ENCODE data around the gene CAV3. TPM values are rescaled to one million over a fixed set of nuclear protein-coding genes. Genes with fewer than 3 reads are reported as not detected.

The CAV3 gene
- total RNA-seq, 4 donors from 2014 or later = not detected

DNA sequence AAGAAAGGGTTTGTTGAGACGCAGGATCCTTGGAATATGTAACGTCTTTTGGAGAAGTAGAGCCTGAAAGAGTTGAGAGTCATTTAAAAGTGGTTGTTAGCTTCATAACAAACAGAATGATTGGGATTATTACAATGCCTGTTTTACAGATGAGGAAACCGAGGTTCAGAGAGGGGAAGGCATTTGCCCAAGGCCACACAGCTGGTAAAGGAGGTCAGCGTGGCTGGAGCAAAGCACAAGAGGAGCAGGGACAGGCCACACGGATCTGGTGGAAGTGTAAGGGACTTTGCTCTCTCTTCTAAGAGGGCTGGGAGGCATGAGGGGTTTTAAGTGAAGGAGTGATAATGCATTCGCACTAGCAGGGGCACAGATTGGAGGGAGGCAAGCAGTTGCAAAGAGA lies 42.0 kb downstream of the CAV3 start:
- TF ChIP-seq POLR2AphosphoS5 (IDR thresholded peaks at IDR 0.05) = no peak
- H3K4me3 ChIP-seq = no peak overlapping the region
- H3K27ac ChIP-seq = no peak overlapping the region
- no peaks in the 10 kb centered on the region for H3K9me3 ChIP-seq
- peaks cover 39% of the 10 kb centered on the region for H3K27me3 ChIP-seq
- ATAC-seq = no peak
- H3K36me3 ChIP-seq = no peaks in the 10 kb centered on the region
- peaks cover 0 to 3% (median 0%) of the 10 kb centered on the region in 3 donors for H3K4me1 ChIP-seq
- 86 to 89% methylated on average over 6 of the region's 6 CpGs for WGBS, 2 donors (ENCODE audit: low coverage in 1 of 2)

DNA sequence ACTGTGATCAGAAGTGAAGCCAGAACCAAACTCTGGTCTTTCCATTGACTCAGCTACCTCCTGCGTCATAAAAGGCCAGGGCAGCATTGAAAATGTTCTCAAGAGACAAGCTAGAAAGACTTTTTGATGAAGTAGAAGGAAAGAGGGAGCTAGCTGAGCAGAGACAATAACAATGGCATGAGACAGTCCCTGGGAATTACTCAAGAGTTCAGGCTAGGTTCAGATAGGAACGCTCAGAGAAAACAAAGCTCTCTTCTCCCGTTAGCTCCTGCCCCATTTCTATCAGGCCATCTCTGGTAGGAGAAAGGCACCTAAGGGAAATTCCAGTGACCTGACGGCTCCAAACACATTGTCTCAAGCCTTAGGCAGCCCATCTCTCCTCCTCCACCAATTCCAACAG lies 42.8 kb downstream of the CAV3 start:
- H3K9me3 ChIP-seq = no peaks in the 10 kb centered on the region
- WGBS, 2 donors (ENCODE audit: low coverage in 1 of 2) = 52 to 59% methylated on average over 2 to 4 of the region's 4 CpGs
- H3K36me3 ChIP-seq = no peaks in the 10 kb centered on the region
- peaks cover 0 to 3% (median 0%) of the 10 kb centered on the region in 3 donors for H3K4me1 ChIP-seq
- peaks cover 31% of the 10 kb centered on the region for H3K27me3 ChIP-seq
- H3K4me3 ChIP-seq = no peak overlapping the region
- no peak for TF ChIP-seq EP300 (IDR thresholded peaks at IDR 0.05)
- no peak for TF ChIP-seq POLR2AphosphoS5 (IDR thresholded peaks at IDR 0.05)
- no peak for TF ChIP-seq POLR2A (IDR thresholded peaks at IDR 0.05)
- TF ChIP-seq, protein P1, sequence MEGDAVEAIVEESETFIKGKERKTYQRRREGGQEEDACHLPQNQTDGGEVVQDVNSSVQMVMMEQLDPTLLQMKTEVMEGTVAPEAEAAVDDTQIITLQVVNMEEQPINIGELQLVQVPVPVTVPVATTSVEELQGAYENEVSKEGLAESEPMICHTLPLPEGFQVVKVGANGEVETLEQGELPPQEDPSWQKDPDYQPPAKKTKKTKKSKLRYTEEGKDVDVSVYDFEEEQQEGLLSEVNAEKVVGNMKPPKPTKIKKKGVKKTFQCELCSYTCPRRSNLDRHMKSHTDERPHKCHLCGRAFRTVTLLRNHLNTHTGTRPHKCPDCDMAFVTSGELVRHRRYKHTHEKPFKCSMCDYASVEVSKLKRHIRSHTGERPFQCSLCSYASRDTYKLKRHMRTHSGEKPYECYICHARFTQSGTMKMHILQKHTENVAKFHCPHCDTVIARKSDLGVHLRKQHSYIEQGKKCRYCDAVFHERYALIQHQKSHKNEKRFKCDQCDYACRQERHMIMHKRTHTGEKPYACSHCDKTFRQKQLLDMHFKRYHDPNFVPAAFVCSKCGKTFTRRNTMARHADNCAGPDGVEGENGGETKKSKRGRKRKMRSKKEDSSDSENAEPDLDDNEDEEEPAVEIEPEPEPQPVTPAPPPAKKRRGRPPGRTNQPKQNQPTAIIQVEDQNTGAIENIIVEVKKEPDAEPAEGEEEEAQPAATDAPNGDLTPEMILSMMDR (IDR thresholded peaks at IDR 0.05) = no peak
- no peak overlapping the region for H3K27ac ChIP-seq
- no peak for ATAC-seq

DNA sequence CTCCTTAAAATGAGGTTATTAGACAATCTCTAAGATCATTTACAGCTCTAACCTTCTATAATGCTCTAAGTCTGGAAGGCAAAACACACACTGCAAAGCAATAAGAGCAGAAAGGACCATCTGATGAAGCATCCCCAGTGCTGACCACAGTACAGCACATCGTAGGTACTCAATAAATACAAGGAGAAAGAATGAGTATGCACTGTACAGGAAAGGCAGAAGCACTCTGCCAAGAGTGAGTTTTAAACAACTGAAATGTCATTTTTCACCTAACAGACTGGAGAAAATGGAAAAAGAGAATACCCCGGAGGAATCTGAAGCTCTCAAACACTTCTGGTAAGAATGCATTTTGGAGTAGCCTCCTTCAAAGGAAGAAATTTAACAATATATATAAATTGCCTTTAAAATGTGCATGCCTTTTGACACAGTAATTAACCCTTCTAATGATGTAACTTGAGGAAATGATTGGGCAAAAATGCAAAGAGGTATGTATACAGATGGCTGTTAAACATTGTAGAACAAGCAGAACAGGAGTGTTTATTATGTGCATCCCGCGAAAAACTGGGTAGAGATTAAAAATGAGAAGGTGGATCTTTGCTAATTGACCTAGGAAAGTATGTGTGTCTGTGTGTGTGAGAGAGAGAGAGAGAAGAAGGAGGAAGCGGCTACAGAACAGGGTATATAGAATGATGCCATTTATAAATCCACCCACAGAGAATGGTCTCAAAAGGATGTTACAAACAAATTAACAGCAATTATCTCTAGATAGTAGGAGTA lies 43.8 kb downstream of the CAV3 start:
- H3K36me3 ChIP-seq = no peaks in the 10 kb centered on the region
- WGBS, 2 donors (ENCODE audit: low coverage in 1 of 2) = 60 to 61% methylated on average over 4 to 5 of the region's 5 CpGs
- TF ChIP-seq, protein P1 (IDR thresholded peaks at IDR 0.05) = no peak
- TF ChIP-seq POLR2A (IDR thresholded peaks at IDR 0.05) (no peak), POLR2AphosphoS5 (IDR thresholded peaks at IDR 0.05) (no peak), EP300 (IDR thresholded peaks at IDR 0.05) (no peak)
- H3K27me3 ChIP-seq = peaks cover 22% of the 10 kb centered on the region
- H3K4me3 ChIP-seq = no peak overlapping the region
- no peak for ATAC-seq
- H3K9me3 ChIP-seq = no peaks in the 10 kb centered on the region
- no peak overlapping the region for H3K27ac ChIP-seq
- H3K4me1 ChIP-seq = peaks cover 0 to 3% (median 0%) of the 10 kb centered on the region in 3 donors

DNA sequence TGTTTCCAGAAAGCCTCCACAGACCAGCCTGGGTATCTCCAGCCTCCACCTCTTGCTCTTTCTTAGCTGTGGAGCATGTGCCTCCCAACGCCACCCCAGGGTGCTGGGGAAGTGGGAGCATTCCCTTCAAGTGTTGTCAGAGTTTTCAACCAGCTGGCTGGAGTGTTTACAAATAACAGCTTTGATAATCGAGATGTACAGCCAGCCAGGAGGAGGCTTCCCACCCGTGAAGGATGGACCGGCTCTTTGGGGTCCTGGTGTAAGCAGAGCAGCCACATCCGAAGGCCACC lies 44.3 kb downstream of the CAV3 start:
- Histone ChIP-seq H3K4me1 (peaks cover 0 to 3% (median 0%) of the 10 kb centered on the region in 3 donors), H3K4me3 (no peak overlapping the region), H3K9me3 (no peaks in the 10 kb centered on the region), H3K27me3 (peaks cover 22% of the 10 kb centered on the region), H3K27ac (no peak overlapping the region), H3K36me3 (no peaks in the 10 kb centered on the region)
- TF ChIP-seq POLR2AphosphoS5 (IDR thresholded peaks at IDR 0.05) = no peak
- no peak for TF ChIP-seq POLR2A (IDR thresholded peaks at IDR 0.05)
- TF ChIP-seq EP300 (IDR thresholded peaks at IDR 0.05) = no peak
- TF ChIP-seq, protein P1 (IDR thresholded peaks at IDR 0.05) = no peak
- WGBS, 2 donors (ENCODE audit: low coverage in 1 of 2) = no CpG with 5 or more reads among the region's 5 CpGs
- no peak for ATAC-seq

DNA sequence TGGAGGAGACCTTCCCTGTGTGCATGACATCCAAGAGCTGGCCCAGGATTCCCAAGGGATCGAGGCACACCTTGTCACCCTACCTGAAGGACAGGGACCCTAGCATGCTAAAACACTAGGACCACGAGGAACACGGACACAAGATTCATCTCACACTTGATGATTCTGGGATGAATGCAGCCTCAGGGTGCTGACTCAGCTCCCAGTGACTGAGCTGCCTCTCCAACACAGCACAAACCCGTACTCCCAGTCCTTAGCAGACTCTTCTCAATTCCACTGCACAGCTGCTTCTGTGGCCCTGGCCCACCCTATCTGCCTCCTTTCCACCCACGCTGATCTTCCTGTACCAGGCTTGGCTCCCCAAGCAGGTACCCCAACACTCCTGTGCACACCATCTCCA lies 44.9 kb downstream of the CAV3 start:
- TF ChIP-seq, protein P1 (IDR thresholded peaks at IDR 0.05) = no peak
- TF ChIP-seq POLR2A (IDR thresholded peaks at IDR 0.05) (no peak), EP300 (IDR thresholded peaks at IDR 0.05) (no peak), POLR2AphosphoS5 (IDR thresholded peaks at IDR 0.05) (no peak)
- WGBS, 2 donors (ENCODE audit: low coverage in 1 of 2) = 92 to 96% methylated on average over 2 to 4 of the region's 5 CpGs

More for the DNA sequence above, 44.9 kb downstream of the CAV3 start:
- Histone ChIP-seq H3K27ac (no peak overlapping the region), H3K9me3 (no peaks in the 10 kb centered on the region), H3K27me3 (peaks cover 22% of the 10 kb centered on the region), H3K4me3 (no peak overlapping the region), H3K4me1 (peaks cover 0 to 3% (median 0%) of the 10 kb centered on the region in 3 donors), H3K36me3 (no peaks in the 10 kb centered on the region)
- no peak for ATAC-seq
